ENCODE measurements around the gene HINFP.

Gene HINFP

GRCh38 chr11:119084663-119085436 lies 36.5 kb upstream of the HINFP start, which contains the start of gene HMBS:
Gene HMBS, plus strand, starts transcription at chr11:119084881. Its CDS starts 153 bp downstream, at chr11:119085034.
- H3K4me3 ChIP-seq (ENCODE audit: severe bottlenecking): peak within 1 kb of the TSS; percentile 91
- no peaks in the 10 kb centered on the region for H3K27me3 ChIP-seq (ENCODE audit: insufficient read depth, poor library complexity, severe bottlenecking)
- no peaks in the 10 kb centered on the region for H3K9me3 ChIP-seq (ENCODE audit: severe bottlenecking)
- ATAC-seq (ENCODE audit: low read depth) (peak; percentile 86), DNase-seq (ENCODE audit: low spot score) (peak; percentile 86)
- H3K4me1 ChIP-seq (ENCODE audit: insufficient read depth, poor library complexity, severe bottlenecking): peaks cover 12% of the 10 kb centered on the region
- peaks cover 24% of the 10 kb centered on the region for H3K36me3 ChIP-seq (ENCODE audit: low read depth)
- peak within 1 kb of the TSS; percentile 53 for H3K27ac ChIP-seq (ENCODE audit: poor library complexity, severe bottlenecking)
- TF ChIP-seq CTCF (IDR thresholded peaks at IDR 0.05; ENCODE audit: poor library complexity, severe bottlenecking): no peak

GRCh38 chr11:119085437-119085847 lies 35.9 kb upstream of the HINFP start:
- peaks cover 21% of the 10 kb centered on the region for H3K36me3 ChIP-seq (ENCODE audit: low read depth)
- peak overlapping the region; percentile 91 for H3K4me3 ChIP-seq (ENCODE audit: severe bottlenecking)
- no peaks in the 10 kb centered on the region for H3K9me3 ChIP-seq (ENCODE audit: severe bottlenecking)
- H3K27me3 ChIP-seq (ENCODE audit: insufficient read depth, poor library complexity, severe bottlenecking): no peaks in the 10 kb centered on the region
- no peak for TF ChIP-seq CTCF (IDR thresholded peaks at IDR 0.05; ENCODE audit: poor library complexity, severe bottlenecking)
- H3K27ac ChIP-seq (ENCODE audit: poor library complexity, severe bottlenecking): peak overlapping the region; percentile 53
- ATAC-seq (ENCODE audit: low read depth): peak; percentile 28
- peaks cover 12% of the 10 kb centered on the region for H3K4me1 ChIP-seq (ENCODE audit: insufficient read depth, poor library complexity, severe bottlenecking)
- DNase-seq (ENCODE audit: low spot score): no peak

- H3K4me1 ChIP-seq (ENCODE audit: insufficient read depth, poor library complexity, severe bottlenecking): peaks cover 12% of the 10 kb centered on the region
- ATAC-seq (ENCODE audit: low read depth): no peak
Observed at GRCh38 chr11:119087123-119087522, 34.3 kb upstream of the HINFP start.

GRCh38 chr11:119087747-119088241 lies 33.6 kb upstream of the HINFP start:
- H3K4me1 ChIP-seq (ENCODE audit: insufficient read depth, poor library complexity, severe bottlenecking): peaks cover 12% of the 10 kb centered on the region
- H3K27ac ChIP-seq (ENCODE audit: poor library complexity, severe bottlenecking): peak overlapping the region; percentile 17
- TF ChIP-seq CTCF (IDR thresholded peaks at IDR 0.05; ENCODE audit: poor library complexity, severe bottlenecking): no peak
- H3K27me3 ChIP-seq (ENCODE audit: insufficient read depth, poor library complexity, severe bottlenecking): no peaks in the 10 kb centered on the region
- ATAC-seq (ENCODE audit: low read depth) (no peak), DNase-seq (ENCODE audit: low spot score) (no peak)
- H3K9me3 ChIP-seq (ENCODE audit: severe bottlenecking): no peaks in the 10 kb centered on the region
- H3K36me3 ChIP-seq (ENCODE audit: low read depth): peaks cover 14% of the 10 kb centered on the region
- H3K4me3 ChIP-seq (ENCODE audit: severe bottlenecking): no peak overlapping the region

More at GRCh38 chr11:119087123-119087522, 34.3 kb upstream of the HINFP start:
- TF ChIP-seq CTCF (IDR thresholded peaks at IDR 0.05; ENCODE audit: poor library complexity, severe bottlenecking): no peak
- Histone ChIP-seq H3K36me3 (ENCODE audit: low read depth) (peaks cover 7% of the 10 kb centered on the region; the same call in 1 of the 2 replicates), H3K27me3 (ENCODE audit: insufficient read depth, poor library complexity, severe bottlenecking) (no peaks in the 10 kb centered on the region), H3K9me3 (ENCODE audit: severe bottlenecking) (no peaks in the 10 kb centered on the region), H3K4me3 (ENCODE audit: severe bottlenecking) (no peak overlapping the region), H3K27ac (ENCODE audit: poor library complexity, severe bottlenecking) (peak overlapping the region; percentile 17)
- no peak for DNase-seq (ENCODE audit: low spot score)

- Histone ChIP-seq H3K27ac (ENCODE audit: poor library complexity, severe bottlenecking) (no peak overlapping the region), H3K27me3 (ENCODE audit: insufficient read depth, poor library complexity, severe bottlenecking) (no peaks in the 10 kb centered on the region), H3K36me3 (ENCODE audit: low read depth) (peaks cover 20% of the 10 kb centered on the region), H3K4me3 (ENCODE audit: severe bottlenecking) (no peak overlapping the region), H3K4me1 (ENCODE audit: insufficient read depth, poor library complexity, severe bottlenecking) (peaks cover 12% of the 10 kb centered on the region), H3K9me3 (ENCODE audit: severe bottlenecking) (no peaks in the 10 kb centered on the region)
- TF ChIP-seq CTCF (IDR thresholded peaks at IDR 0.05; ENCODE audit: poor library complexity, severe bottlenecking): no peak
- ATAC-seq (ENCODE audit: low read depth): no peak
- DNase-seq (ENCODE audit: low spot score): no peak
Observed at GRCh38 chr11:119088406-119088805, 33.0 kb upstream of the HINFP start.
